ENCODE data around the gene HOXD4. TPM values are rescaled to one million over a fixed set of nuclear protein-coding genes. Genes with fewer than 3 reads are reported as not detected.

HOXD4 gene
- total and polyA plus RNA-seq, 10 of the 15 experiments (the other 5 are each of a cell fraction or from before 2014, with no cell fraction given): 0.07 TPM; not detected in 9

GRCh38 chr2:176174824-176175708 lies 23.7 kb downstream of the HOXD4 start:
- ATAC-seq: no peak
- TF ChIP-seq, protein P1, sequence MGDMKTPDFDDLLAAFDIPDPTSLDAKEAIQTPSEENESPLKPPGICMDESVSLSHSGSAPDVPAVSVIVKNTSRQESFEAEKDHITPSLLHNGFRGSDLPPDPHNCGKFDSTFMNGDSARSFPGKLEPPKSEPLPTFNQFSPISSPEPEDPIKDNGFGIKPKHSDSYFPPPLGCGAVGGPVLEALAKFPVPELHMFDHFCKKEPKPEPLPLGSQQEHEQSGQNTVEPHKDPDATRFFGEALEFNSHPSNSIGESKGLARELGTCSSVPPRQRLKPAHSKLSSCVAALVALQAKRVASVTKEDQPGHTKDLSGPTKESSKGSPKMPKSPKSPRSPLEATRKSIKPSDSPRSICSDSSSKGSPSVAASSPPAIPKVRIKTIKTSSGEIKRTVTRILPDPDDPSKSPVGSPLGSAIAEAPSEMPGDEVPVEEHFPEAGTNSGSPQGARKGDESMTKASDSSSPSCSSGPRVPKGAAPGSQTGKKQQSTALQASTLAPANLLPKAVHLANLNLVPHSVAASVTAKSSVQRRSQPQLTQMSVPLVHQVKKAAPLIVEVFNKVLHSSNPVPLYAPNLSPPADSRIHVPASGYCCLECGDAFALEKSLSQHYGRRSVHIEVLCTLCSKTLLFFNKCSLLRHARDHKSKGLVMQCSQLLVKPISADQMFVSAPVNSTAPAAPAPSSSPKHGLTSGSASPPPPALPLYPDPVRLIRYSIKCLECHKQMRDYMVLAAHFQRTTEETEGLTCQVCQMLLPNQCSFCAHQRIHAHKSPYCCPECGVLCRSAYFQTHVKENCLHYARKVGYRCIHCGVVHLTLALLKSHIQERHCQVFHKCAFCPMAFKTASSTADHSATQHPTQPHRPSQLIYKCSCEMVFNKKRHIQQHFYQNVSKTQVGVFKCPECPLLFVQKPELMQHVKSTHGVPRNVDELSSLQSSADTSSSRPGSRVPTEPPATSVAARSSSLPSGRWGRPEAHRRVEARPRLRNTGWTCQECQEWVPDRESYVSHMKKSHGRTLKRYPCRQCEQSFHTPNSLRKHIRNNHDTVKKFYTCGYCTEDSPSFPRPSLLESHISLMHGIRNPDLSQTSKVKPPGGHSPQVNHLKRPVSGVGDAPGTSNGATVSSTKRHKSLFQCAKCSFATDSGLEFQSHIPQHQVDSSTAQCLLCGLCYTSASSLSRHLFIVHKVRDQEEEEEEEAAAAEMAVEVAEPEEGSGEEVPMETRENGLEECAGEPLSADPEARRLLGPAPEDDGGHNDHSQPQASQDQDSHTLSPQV (IDR thresholded peaks at IDR 0.05): no peak
- TF ChIP-seq MYB (IDR thresholded peaks at IDR 0.05; ENCODE audit: borderline replicate concordance, low read depth, low read length) (no peak), SUZ12 (IDR thresholded peaks at IDR 0.05; ENCODE audit: unreplicated experiment) (no peak), CHD4 (IDR thresholded peaks at IDR 0.05) (no peak), NR2C1 (IDR thresholded peaks at IDR 0.05) (no peak), ZNF207 (IDR thresholded peaks at IDR 0.05; ENCODE audit: borderline replicate concordance) (no peak), WRNIP1 (IDR thresholded peaks at IDR 0.05; ENCODE audit: borderline replicate concordance, low read depth, low read length) (no peak), ZZZ3 (IDR thresholded peaks at IDR 0.05; ENCODE audit: control insufficient read depth, insufficient read length, low read depth) (no peak), TAF1 (IDR thresholded peaks at IDR 0.05; ENCODE audit: borderline replicate concordance, low read depth, low read length) (no peak), MTA3 (IDR thresholded peaks at IDR 0.05; ENCODE audit: borderline replicate concordance, low read length) (no peak), NRF1 (conservative IDR thresholded peaks at IDR 0.05; ENCODE audit: low read depth, low read length) (no peak), ATF2 (IDR thresholded peaks at IDR 0.05; ENCODE audit: low read length) (no peak)
- TF ChIP-seq, protein P2, sequence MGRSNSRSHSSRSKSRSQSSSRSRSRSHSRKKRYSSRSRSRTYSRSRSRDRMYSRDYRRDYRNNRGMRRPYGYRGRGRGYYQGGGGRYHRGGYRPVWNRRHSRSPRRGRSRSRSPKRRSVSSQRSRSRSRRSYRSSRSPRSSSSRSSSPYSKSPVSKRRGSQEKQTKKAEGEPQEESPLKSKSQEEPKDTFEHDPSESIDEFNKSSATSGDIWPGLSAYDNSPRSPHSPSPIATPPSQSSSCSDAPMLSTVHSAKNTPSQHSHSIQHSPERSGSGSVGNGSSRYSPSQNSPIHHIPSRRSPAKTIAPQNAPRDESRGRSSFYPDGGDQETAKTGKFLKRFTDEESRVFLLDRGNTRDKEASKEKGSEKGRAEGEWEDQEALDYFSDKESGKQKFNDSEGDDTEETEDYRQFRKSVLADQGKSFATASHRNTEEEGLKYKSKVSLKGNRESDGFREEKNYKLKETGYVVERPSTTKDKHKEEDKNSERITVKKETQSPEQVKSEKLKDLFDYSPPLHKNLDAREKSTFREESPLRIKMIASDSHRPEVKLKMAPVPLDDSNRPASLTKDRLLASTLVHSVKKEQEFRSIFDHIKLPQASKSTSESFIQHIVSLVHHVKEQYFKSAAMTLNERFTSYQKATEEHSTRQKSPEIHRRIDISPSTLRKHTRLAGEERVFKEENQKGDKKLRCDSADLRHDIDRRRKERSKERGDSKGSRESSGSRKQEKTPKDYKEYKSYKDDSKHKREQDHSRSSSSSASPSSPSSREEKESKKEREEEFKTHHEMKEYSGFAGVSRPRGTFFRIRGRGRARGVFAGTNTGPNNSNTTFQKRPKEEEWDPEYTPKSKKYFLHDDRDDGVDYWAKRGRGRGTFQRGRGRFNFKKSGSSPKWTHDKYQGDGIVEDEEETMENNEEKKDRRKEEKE (IDR thresholded peaks at IDR 0.05): no peak
- TF ChIP-seq, protein P3, sequence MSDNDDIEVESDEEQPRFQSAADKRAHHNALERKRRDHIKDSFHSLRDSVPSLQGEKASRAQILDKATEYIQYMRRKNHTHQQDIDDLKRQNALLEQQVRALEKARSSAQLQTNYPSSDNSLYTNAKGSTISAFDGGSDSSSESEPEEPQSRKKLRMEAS (IDR thresholded peaks at IDR 0.05; ENCODE audit: low read depth, low read length): no peak

More at GRCh38 chr2:176174824-176175708, 23.7 kb downstream of the HOXD4 start:
- Histone ChIP-seq H3K9ac (ENCODE audit: control insufficient read depth, insufficient read depth, low read length) (no peak overlapping the region), H3K27ac (ENCODE audit: control insufficient read depth, insufficient read depth) (no peak overlapping the region), H3K79me2 (ENCODE audit: control insufficient read depth, insufficient read depth, low read length) (no peaks in the 10 kb centered on the region), H3K27me3 (replicated peaks in 1 of 2; ENCODE audit: control insufficient read depth in 2 of 2, insufficient read depth in 2 of 2, low read length in 1 of 2) (peaks cover 10 to 40% of the 10 kb centered on the region in 2 experiments), H3K9me3 (replicated peaks; ENCODE audit: control insufficient read depth, insufficient read depth, low read length) (no peaks in the 10 kb centered on the region; the same call in 2 of the 3 replicates), H3K4me1 (ENCODE audit: control insufficient read depth, insufficient read depth, low read length) (no peaks in the 10 kb centered on the region), H2AFZ (ENCODE audit: control insufficient read depth, low read depth, low read length) (no peak overlapping the region), H3K36me3 (ENCODE audit: control insufficient read depth in 2 of 2, insufficient read depth in 2 of 2, low read length in 1 of 2) (no peaks in the 10 kb centered on the region), H3K4me2 (ENCODE audit: control insufficient read depth, insufficient read depth) (no peak overlapping the region), H3K4me3 (no peak overlapping the region), H4K20me1 (ENCODE audit: control insufficient read depth, insufficient read depth) (no peaks in the 10 kb centered on the region)
- DNase-seq (ENCODE audit: low read depth, low spot score): no peak
- in situ Hi-C loops (cut with MboI) (no loop called here), intact Hi-C loops (cut with micrococcal nuclease; ENCODE audit: unreplicated experiment) (no loop called here)
- BruUV-seq (replicated peaks): no TSS peak
- ChIA-PET CTCF (interaction anchor here (1.3 to 1.7 kb wide), 2 partner anchors 279 to 379 kb away, joined by 4 read pairs; no protein-coding TSS in a partner anchor), SMC1A (ENCODE audit: uncharacterized antibody, unreplicated experiment) (interaction anchor here (1.1 kb wide), 1 partner anchor 15 kb away, joined by 5 read pairs; no protein-coding TSS in a partner anchor), POLR2A (no interaction called here), RAD21 (ENCODE audit: unreplicated experiment) (interaction anchor here (1.0 kb wide), 1 partner anchor 280 kb away, joined by 3 read pairs; no protein-coding TSS in a partner anchor)
- no peak for FAIRE-seq
- WGBS (ENCODE audit: insufficient coverage, insufficient replicate concordance, low lambda C conversion rate, missing lambda C conversion rate): 19% methylated on average over 47 of the region's 47 CpGs
